HCT116 (cell line): Measurements from ENCODE around the gene LCMT1.

Experiments used
- CEBPB ChIP-seq: IDR thresholded peaks from 2 replicates; pipeline ENCODE4 v1.6.1; 2012; ENCODE audit warnings: low read depth
- CTCF ChIP-seq, 3 experiments: fragments of 200-600 bp in 1 of 3; sonication (generic) in 1 of 3; IDR thresholded peaks in 2 of 3; conservative IDR thresholded peaks in 1 of 3; 2 replicates each; pipeline ENCODE4 v1.5.1; 2012 to 2017; ENCODE audit warnings: low read depth in 2 of 3, low read length in 2 of 3, antibody characterized with exemption in 1 of 3, borderline replicate concordance in 1 of 3, control low read depth in 1 of 3, mild to moderate bottlenecking in 1 of 3, mixed read lengths in 1 of 3, mixed run types in 1 of 3, moderate library complexity in 1 of 3; ENCODE audit not compliant: insufficient read depth in 1 of 3
- ELF1 ChIP-seq: IDR thresholded peaks from 2 replicates; pipeline ENCODE4 v1.6.1; 2012; ENCODE audit warnings: low read depth, borderline replicate concordance
- EZH2 ChIP-seq: fragments of 200-600 bp; sonication (generic); IDR thresholded peaks from 2 replicates; pipeline ENCODE4 v1.6.1; 2017; ENCODE audit warnings: antibody characterized with exemption, mixed run types
- EZH2phosphoT487 ChIP-seq: fragments of 200-600 bp; IDR thresholded peaks from 2 replicates; pipeline ENCODE4 v1.6.1; 2018; ENCODE audit warnings: antibody characterized with exemption, borderline replicate concordance
- JUND ChIP-seq: IDR thresholded peaks from 2 replicates; pipeline ENCODE4 v1.6.1; 2012
- POLR2A ChIP-seq: IDR thresholded peaks from 2 replicates; pipeline ENCODE4 v1.7.0; 2011; ENCODE audit warnings: borderline replicate concordance; ENCODE audit not compliant: insufficient read depth, insufficient read length; ENCODE audit errors: extremely low read depth
- POLR2AphosphoS5 ChIP-seq: IDR thresholded peaks from 2 replicates; pipeline ENCODE4 v1.6.1; 2011; ENCODE audit warnings: mild to moderate bottlenecking, low read depth, low read length, moderate library complexity
- RAD21 ChIP-seq: IDR thresholded peaks from 2 replicates; pipeline ENCODE4 v1.6.1; 2012; ENCODE audit warnings: low read depth, mild to moderate bottlenecking
- SRF ChIP-seq: IDR thresholded peaks from 2 replicates; pipeline ENCODE4 v1.6.1; 2012; ENCODE audit warnings: low read depth
- TCF7L2 ChIP-seq: IDR thresholded peaks from 2 replicates; pipeline ENCODE4 v1.7.0; 2011; ENCODE audit warnings: borderline replicate concordance, inconsistent platforms; ENCODE audit not compliant: insufficient read depth, insufficient read length; ENCODE audit errors: extremely low read depth
- YY1 ChIP-seq: IDR thresholded peaks from 2 replicates; pipeline ENCODE4 v1.6.1; 2011; ENCODE audit warnings: low read length, low read depth, moderate library complexity, mild to moderate bottlenecking; ENCODE audit not compliant: insufficient replicate concordance; ENCODE audit errors: extremely low read depth
- ZFX ChIP-seq: fragments of 450-650 bp; IDR thresholded peaks from 2 replicates; pipeline ENCODE4 v1.6.1; 2017
- ZNF274 ChIP-seq: fragments of 200-500 bp; sonication (Bioruptor generic); IDR thresholded peaks from 2 replicates; pipeline ENCODE4 v1.6.1; 2014; ENCODE audit warnings: mild to moderate bottlenecking, low read depth, low read length, inconsistent platforms

DNA sequence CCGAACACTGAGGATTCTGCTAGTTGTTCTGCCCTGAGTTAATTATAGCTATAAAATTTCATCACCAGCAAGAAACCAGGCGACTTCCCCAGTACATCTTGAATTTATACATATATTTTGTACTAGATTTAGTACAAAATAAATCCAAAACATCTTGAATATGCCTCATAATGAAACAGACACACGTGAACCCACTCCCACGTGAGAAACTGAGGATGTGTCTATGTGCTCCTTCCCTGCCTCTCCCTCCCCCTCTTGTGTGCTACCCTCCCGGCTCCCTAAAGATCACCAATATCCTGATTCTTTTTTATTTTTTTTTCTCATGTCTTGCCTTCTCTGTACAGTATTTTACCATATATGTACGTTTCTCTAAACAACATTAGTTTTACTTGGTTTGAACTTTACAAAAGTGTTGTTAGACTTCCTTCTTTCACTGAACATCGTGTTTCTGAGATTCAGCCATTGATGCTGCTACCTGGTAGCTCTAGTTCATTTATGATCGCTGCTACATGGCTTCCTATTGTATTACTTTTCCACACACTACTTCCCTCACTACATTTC lies 1.1 kb upstream of the LCMT1 start:
- no peak for TF ChIP-seq CTCF (IDR thresholded peaks at IDR 0.05 in 2 of 3, conservative IDR thresholded peaks at IDR 0.05 in 1 of 3; ENCODE audit: borderline replicate concordance in 1 of 3, insufficient read depth in 1 of 3, low read depth in 2 of 3, low read length in 2 of 3)
- no peak for TF ChIP-seq ZNF274
- no peak for TF ChIP-seq EZH2
- no peak for TF ChIP-seq ZFX
- TF ChIP-seq CEBPB, result no peak
- no peak for TF ChIP-seq POLR2A
- no peak for TF ChIP-seq POLR2AphosphoS5
- TF ChIP-seq TCF7L2, result no peak
- no peak for TF ChIP-seq EZH2phosphoT487
- no peak for TF ChIP-seq YY1
- no peak for TF ChIP-seq RAD21
- TF ChIP-seq JUND, result no peak
- no peak for TF ChIP-seq ELF1
- no peak for TF ChIP-seq SRF
